ENCODE measurements around the gene MSH4.
"Not testable (repeated sequence)": the region's sequence is repeated elsewhere in the genome, so short reads cannot be mapped to it uniquely, and the experiment has no call there.

Gene MSH4

DNA sequence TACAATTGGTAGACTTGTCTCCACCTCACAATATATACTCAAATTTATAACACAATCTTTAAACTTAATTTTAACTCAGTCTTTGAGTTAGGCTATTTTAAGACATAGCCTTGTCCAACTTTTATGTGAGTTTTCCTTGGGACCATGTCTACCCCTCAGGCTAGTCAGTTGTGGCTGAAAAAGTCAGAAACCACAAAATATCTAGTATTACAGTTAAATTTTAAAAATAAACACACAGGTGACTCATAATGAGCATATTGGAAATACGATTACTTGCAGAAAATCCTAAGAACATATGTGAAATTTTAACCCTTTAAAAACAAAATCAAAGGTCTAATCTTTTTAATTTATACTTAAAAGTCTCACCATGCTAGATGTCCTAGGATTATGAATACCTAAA lies 140.4 kb downstream of the MSH4 start:
- peak; percentile 9 for DNase-seq (ENCODE audit: low read depth)

DNA sequence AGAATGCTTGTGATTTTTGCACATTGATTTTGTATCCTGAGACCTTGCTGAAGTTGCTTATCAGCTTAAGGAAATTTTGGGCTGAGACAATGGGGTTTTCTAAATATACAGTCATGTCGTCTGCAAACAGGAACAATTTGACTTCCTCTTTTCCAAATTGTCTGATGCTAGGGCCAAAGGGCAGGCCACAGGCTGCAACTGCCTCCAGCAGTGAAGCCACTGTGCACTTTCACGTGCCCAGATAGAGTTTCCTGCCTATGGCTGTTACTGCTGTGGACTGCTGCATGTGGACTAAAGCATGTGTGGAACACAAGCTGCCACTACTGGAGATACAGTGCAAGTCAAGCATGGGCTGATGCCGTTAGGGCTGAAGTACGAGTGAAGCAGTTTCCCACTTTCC lies 146.4 kb downstream of the MSH4 start:
- DNase-seq (ENCODE audit: low read depth) = not testable (repeated sequence)

DNA sequence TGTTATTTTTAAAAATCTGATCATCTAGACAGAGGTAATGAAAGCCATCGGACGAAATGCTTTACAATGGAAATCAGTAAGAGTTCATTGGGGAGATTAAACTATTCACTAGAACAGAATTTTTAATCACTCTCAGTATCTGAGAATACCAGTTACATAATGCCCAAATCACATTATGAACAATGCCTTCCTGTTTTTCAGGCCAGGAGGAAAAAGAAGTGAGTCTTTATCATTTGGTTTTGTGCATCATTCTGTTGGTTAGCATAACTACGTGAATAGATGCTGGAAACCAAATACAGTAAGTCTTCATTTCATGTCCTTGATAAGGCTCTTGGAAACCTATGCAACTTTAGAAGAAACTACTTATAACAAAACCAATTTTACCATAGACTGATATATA lies 153.5 kb downstream of the MSH4 start:
- DNase-seq (ENCODE audit: low read depth) = no peak

DNA sequence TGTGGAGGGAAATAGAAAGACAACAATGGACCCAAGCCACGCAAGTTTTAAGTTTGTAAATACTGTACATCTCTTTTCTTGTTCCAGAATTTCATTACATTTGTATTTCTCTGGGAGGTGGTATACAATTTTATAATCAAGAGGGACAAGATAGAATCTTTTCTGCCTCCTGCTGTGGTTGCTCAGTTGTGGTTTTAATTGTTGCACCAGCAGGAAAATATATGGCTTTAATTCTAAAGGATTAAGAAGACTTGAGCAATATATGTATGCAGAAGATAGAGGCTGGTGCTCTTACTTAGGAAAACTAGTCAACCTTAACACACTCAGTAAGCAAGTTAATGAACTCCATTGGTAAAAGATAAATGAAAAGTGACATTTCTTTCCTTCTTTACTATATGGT lies 155.3 kb downstream of the MSH4 start:
- no peak for DNase-seq (ENCODE audit: low read depth)

DNA sequence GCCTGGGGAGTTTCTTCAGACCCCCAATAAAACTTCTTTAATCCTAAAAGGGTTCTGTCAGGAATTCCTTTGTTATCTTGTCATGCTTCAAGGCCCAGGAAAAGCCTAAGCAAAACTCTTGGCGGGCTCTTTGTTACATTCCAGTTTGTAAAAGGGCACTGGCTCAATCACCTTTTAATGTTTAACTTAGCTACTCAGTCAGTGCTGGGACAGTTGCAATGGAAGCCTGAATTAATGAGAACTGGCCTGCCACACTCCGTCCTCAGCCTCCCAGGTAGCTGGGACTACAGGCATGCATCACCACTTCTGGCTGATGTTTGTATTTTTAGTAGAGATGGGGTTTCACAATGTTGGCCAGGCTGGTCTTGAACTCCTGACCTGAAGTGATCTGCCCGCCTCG lies 156.8 kb downstream of the MSH4 start:
- DNase-seq (ENCODE audit: low read depth) = no peak

DNA sequence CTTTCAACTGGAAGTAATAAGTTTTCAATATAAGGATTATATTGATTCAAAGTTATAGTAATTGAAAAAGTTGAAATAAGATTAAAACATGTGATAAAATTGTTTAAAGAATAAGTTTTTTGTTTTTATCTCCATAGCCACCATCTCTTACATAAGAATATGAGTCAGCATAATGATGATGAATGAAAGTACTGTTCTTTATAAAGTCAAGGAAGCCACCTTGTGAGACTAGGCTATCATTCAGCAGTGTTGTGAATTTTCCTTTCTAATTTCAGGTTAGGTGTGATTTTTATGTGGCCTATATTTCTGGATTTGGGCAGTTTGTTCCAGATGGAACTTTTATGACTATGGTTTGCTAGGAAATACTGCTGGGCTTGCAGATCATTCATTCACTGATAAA lies 157.9 kb downstream of the MSH4 start:
- peak; percentile 19 for DNase-seq (ENCODE audit: low read depth)

Data from stromal cell of bone marrow (primary cell).